HepG2 (cell line): ENCODE data around the gene MORN1. TPM values are rescaled to one million over a fixed set of nuclear protein-coding genes. Genes with fewer than 3 reads are reported as not detected.

ENCODE experiments used
- ATAC-seq: fragments of 200-7000 bp; cut with Tn5 transposase; 3 replicates; pipeline ENCODE4 v1.9.1; 2020; ENCODE audit warnings: mild to moderate bottlenecking, moderate library complexity
- BruUV-seq: library from RNA; stranded (reverse); fragments of 400-500 nt; replicated peaks from 2 replicates; lab custom pipeline; 2021; lab: Mats Ljungman, UMichigan
- CTCF ChIA-PET: fragments of 300-600 bp; formaldehyde crosslinking; extraction: SDS; loops from one replicate; lab custom pipeline; 2021; ENCODE audit warnings: low total read pairs, inconsistent platforms, low intra/inter-chr PET ratio; lab: Yijun Ruan, JAX
- POLR2A ChIA-PET: fragments of 350-600 bp; sonication (Branson Sonifier 250); formaldehyde crosslinking; loops from one replicate; lab custom pipeline; 2020; ENCODE audit warnings: antibody characterized with exemption, inconsistent platforms; lab: Yijun Ruan, JAX
- DNase-seq: peaks from one replicate; pipeline ENCODE4 v3.0.0-alpha.2; 2015; ENCODE audit warnings: low spot score
- FAIRE-seq: peaks from 3 replicates; lab custom pipeline; 2011; peaks lifted over from hg19 to GRCh38; lab: Jason Lieb, UNC
- H2AFZ ChIP-seq: one replicate; pipeline ENCODE4 v1.6.1; 2011; ENCODE audit warnings: low read length, inconsistent platforms
- H3K27ac ChIP-seq: fragments of 300-600 bp; 3 replicates; pipeline ENCODE4 v1.8.0; 2011; ENCODE audit warnings: mixed run types, mild to moderate bottlenecking, mixed read lengths, low read length, inconsistent platforms; ENCODE audit not compliant: insufficient read depth; ENCODE audit errors: extremely low read length
- H3K27me3 ChIP-seq, 2 experiments: fragments of 200-600 bp in 1 of 2; 2 replicates in 1 of 2; 3 replicates in 1 of 2; pipeline versions ENCODE4 v1.6.0 to v1.8.0; 2011; ENCODE audit warnings: low read length in 2 of 2, mild to moderate bottlenecking in 2 of 2, moderate library complexity in 2 of 2, inconsistent platforms in 1 of 2; ENCODE audit not compliant: insufficient read depth in 2 of 2, control insufficient read depth in 1 of 2
- H3K36me3 ChIP-seq, 2 experiments: fragments of 200-600 bp in 1 of 2; replicated peaks in 1 of 2; 2 replicates in 1 of 2; 3 replicates in 1 of 2; pipeline versions ENCODE4 v1.5.1 to v1.8.0; 2011; ENCODE audit warnings: low read length in 2 of 2, inconsistent platforms in 1 of 2; ENCODE audit not compliant: insufficient read depth in 2 of 2, control insufficient read depth in 1 of 2
- H3K4me1 ChIP-seq: 2 replicates; pipeline ENCODE4 v1.5.1; 2012; ENCODE audit warnings: low read length, inconsistent platforms; ENCODE audit not compliant: insufficient read depth
- H3K4me2 ChIP-seq: 2 replicates; pipeline ENCODE4 v1.6.0; 2011; ENCODE audit warnings: low read depth, low read length, inconsistent platforms
- H3K4me3 ChIP-seq, 3 experiments: fragments of 200-600 bp in 1 of 3; sonication (generic), shearing (Covaris generic) in 1 of 3; replicated peaks in 1 of 3; 2 replicates each; pipeline ENCODE4 v1.5.1; 2011 to 2016; ENCODE audit warnings: low read length in 3 of 3, inconsistent platforms in 2 of 3, low read depth in 2 of 3, mild to moderate bottlenecking in 2 of 3, control low read depth in 1 of 3, mixed read lengths in 1 of 3; ENCODE audit not compliant: insufficient read depth in 1 of 3
- H3K79me2 ChIP-seq: one replicate; pipeline ENCODE4 v1.6.1; 2011; ENCODE audit warnings: low read length, inconsistent platforms; ENCODE audit not compliant: insufficient read depth
- H3K9ac ChIP-seq: 2 replicates; pipeline ENCODE4 v1.6.0; 2011; ENCODE audit warnings: mild to moderate bottlenecking, low read depth, low read length, inconsistent platforms; ENCODE audit not compliant: insufficient read depth
- H3K9me3 ChIP-seq: 2 replicates; pipeline ENCODE4 v1.5.1; 2012; ENCODE audit warnings: mild to moderate bottlenecking, low read length
- H4K20me1 ChIP-seq: 2 replicates; pipeline ENCODE4 v1.6.0; 2011; ENCODE audit warnings: inconsistent platforms, mild to moderate bottlenecking, low read length, moderate library complexity; ENCODE audit not compliant: insufficient read depth
- ARNT2 ChIP-seq: sonication (generic); formaldehyde crosslinking; IDR thresholded peaks from 2 replicates; pipeline ENCODE4 v1.8.0; 2022; ENCODE audit warnings: mild to moderate bottlenecking, low read depth, missing genetic modification reagents, moderate library complexity
- ATF3 ChIP-seq: sonication (generic); formaldehyde crosslinking; IDR thresholded peaks from 2 replicates; pipeline ENCODE4 v1.4.0; 2020; ENCODE audit warnings: missing genetic modification reagents
- CREB3 ChIP-seq: sonication (generic); formaldehyde crosslinking; IDR thresholded peaks from 2 replicates; pipeline ENCODE4 v1.5.0; 2020; ENCODE audit warnings: missing genetic modification reagents
- CSRNP1 ChIP-seq: sonication (generic); formaldehyde crosslinking; IDR thresholded peaks from 2 replicates; pipeline ENCODE4 v1.8.1; 2023; ENCODE audit warnings: mild to moderate bottlenecking, missing genetic modification reagents
- FLYWCH1 ChIP-seq: sonication (generic); formaldehyde crosslinking; IDR thresholded peaks from 2 replicates; pipeline ENCODE4 v1.8.1; 2023; ENCODE audit warnings: mild to moderate bottlenecking, missing genetic modification reagents
- FOXA1 ChIP-seq, 2 experiments: fragments of 450-650 bp in 1 of 2; sonication (generic) in 1 of 2; formaldehyde crosslinking in 1 of 2; IDR thresholded peaks; 2 replicates each; pipeline versions ENCODE4 v1.4.0 to v1.6.1; 2016 to 2020; ENCODE audit warnings: missing genetic modification reagents in 1 of 2
- NCOR1 ChIP-seq: fragments of 200-600 bp; sonication (generic); IDR thresholded peaks from 2 replicates; pipeline ENCODE4 v1.7.0; 2017; ENCODE audit warnings: antibody characterized with exemption, low read length, borderline replicate concordance
- SIN3B ChIP-seq: fragments of 150-350 bp; IDR thresholded peaks from 2 replicates; pipeline ENCODE4 v1.6.1; 2014; ENCODE audit warnings: low read length
- SOX6 ChIP-seq, 2 experiments: fragments of 450-650 bp in 1 of 2; sonication (generic) in 1 of 2; formaldehyde crosslinking in 1 of 2; IDR thresholded peaks; 2 replicates each; pipeline versions ENCODE4 v1.4.0 to v1.6.1; 2017 to 2020; ENCODE audit warnings: antibody characterized with exemption in 1 of 2, mild to moderate bottlenecking in 1 of 2, missing genetic modification reagents in 1 of 2
- THAP11 ChIP-seq: IDR thresholded peaks from 2 replicates; pipeline ENCODE4 v1.6.1; 2016; ENCODE audit warnings: missing biosample characterization, missing genetic modification reagents
- XBP1 ChIP-seq: sonication (generic); formaldehyde crosslinking; IDR thresholded peaks from 2 replicates; pipeline ENCODE4 v1.5.0; 2020; ENCODE audit warnings: missing genetic modification reagents
- ZFP36 ChIP-seq: fragments of 150-350 bp; IDR thresholded peaks from 2 replicates; pipeline ENCODE4 v1.6.1; 2018; ENCODE audit warnings: borderline replicate concordance, low read length, low read depth; ENCODE audit not compliant: partially characterized antibody
- ZNF17 ChIP-seq: sonication (generic); formaldehyde crosslinking; IDR thresholded peaks from 2 replicates; pipeline ENCODE4 v1.5.0; 2020; ENCODE audit warnings: mild to moderate bottlenecking, missing genetic modification reagents
- ZNF253 ChIP-seq: sonication (generic); formaldehyde crosslinking; IDR thresholded peaks from 2 replicates; pipeline ENCODE4 v1.8.0; 2022; ENCODE audit warnings: mild to moderate bottlenecking, missing genetic modification reagents, borderline replicate concordance
- ZNF335 ChIP-seq: sonication (generic); formaldehyde crosslinking; IDR thresholded peaks from 2 replicates; pipeline ENCODE4 v1.4.0; 2020; ENCODE audit warnings: missing genetic modification reagents
- ZNF75D ChIP-seq: sonication (generic); formaldehyde crosslinking; IDR thresholded peaks from 2 replicates; pipeline ENCODE4 v1.8.1; 2023; ENCODE audit warnings: missing genetic modification reagents, mild to moderate bottlenecking, borderline replicate concordance
- ZSCAN5A ChIP-seq: sonication (generic); formaldehyde crosslinking; IDR thresholded peaks from 2 replicates; pipeline ENCODE4 v1.8.0; 2022; ENCODE audit warnings: mild to moderate bottlenecking, missing genetic modification reagents, borderline replicate concordance
- WGBS: methylation state at CpG from one replicate; pipeline ENCODE4 v1.1.6; 2017; ENCODE audit warnings: low lambda C conversion rate; 5-methylcytosine and 5-hydroxymethylcytosine counted together
- in situ Hi-C: cut with HindIII; loops from 2 replicates; pipeline ENCODE4 v1.10.0; 2017; ENCODE audit warnings: low pct_unique_long_range_greater_than_20kb; ENCODE audit not compliant: extremely low pct_ligation_motif_present
- intact Hi-C: fragments of 100-400 bp; cut with micrococcal nuclease; formaldehyde crosslinking; loops from one replicate; pipeline ENCODE4 v1.10.0; 2022; ENCODE audit not compliant: unreplicated experiment
- polyA plus RNA-seq, 8 experiments: library from polyadenylated mRNA; depleted of rRNA in 3 of 8; stranded (reverse) in 7 of 8; unstranded in 1 of 8; fragments of >200 nt; fragmentation: Illumina TruSeq in 4 of 8; extraction: Trizol in 4 of 8; gene quantifications; 2 replicates each; pipeline versions ENCODE4 v1.2.1 to v1.2.3, GENCODE V29; 2011 to 2016; ENCODE audit warnings: low read depth in 4 of 8, missing spikeins in 1 of 8, mixed read lengths in 1 of 8; ENCODE audit not compliant: insufficient read depth in 1 of 8
- total RNA-seq, 5 experiments: library from RNA; depleted of rRNA; stranded (reverse); fragments of >200 nt; fragmentation: Illumina TruSeq; extraction: Trizol; gene quantifications; 2 replicates each; pipeline ENCODE4 v1.2.3, GENCODE V29; 2016; ENCODE audit warnings: low read depth in 1 of 5
- TF ChIP-seq, protein P1 (sequence below): sonication (generic); formaldehyde crosslinking; IDR thresholded peaks from 2 replicates; pipeline ENCODE4 v1.4.0; 2020; ENCODE audit warnings: mild to moderate bottlenecking, missing genetic modification reagents, borderline replicate concordance

Gene MORN1
- total and polyA plus RNA-seq, 2 of the 13 experiments (the other 11 are each of a cell fraction or from before 2014, with no cell fraction given) = 3.1 to 6.5 TPM

DNA sequence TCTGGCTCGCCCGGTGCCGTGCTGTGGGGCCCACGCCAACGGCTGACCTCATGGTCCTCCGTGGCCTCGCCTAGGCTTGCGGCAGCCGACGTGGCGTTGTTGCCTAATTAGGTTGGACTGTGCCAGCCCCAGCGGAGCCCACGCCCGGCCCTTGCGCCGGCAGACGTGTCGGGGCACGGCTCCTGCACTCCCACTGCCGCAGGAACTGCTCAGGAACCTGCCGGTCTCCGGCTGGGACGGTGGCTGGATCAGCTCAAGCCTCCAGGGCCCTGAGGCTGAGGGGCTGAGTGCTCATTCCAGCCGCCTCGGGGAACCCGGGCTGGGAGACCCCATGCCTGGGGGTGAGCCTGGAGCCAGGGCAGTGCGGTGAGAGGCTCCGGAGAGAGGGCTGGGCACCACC lies 37.1 kb upstream of the MORN1 start:
- no peak overlapping the region for H3K9ac ChIP-seq
- no peaks in the 10 kb centered on the region for H3K4me1 ChIP-seq
- no peak for DNase-seq
- intact Hi-C loops (no loop called here), in situ Hi-C loops (no loop called here)
- CTCF ChIA-PET = no interaction called here
- H3K27me3 ChIP-seq = peaks cover 10 to 66% of the 10 kb centered on the region in 2 experiments
- H2AFZ ChIP-seq = no peak overlapping the region
- H3K79me2 ChIP-seq = no peaks in the 10 kb centered on the region
- no TSS peak for BruUV-seq
- H3K9me3 ChIP-seq = peaks cover 15% of the 10 kb centered on the region
- no peak overlapping the region for H3K4me3 ChIP-seq
- no peak overlapping the region for H3K27ac ChIP-seq
- ATAC-seq = no peak
- no CpG with 5 or more reads among the region's 28 CpGs for WGBS
- H3K4me2 ChIP-seq = no peak overlapping the region
- H3K36me3 ChIP-seq = no peaks in the 10 kb centered on the region
- no peak for FAIRE-seq
- POLR2A ChIA-PET = no interaction called here
- H4K20me1 ChIP-seq = no peaks in the 10 kb centered on the region
- TF ChIP-seq FLYWCH1 (CRISPR knock-in tag) (no peak), ZNF335 (CRISPR knock-in tag) (no peak), ZFP36 (no peak), ZNF253 (CRISPR knock-in tag) (no peak), ZNF17 (CRISPR knock-in tag) (no peak), ZSCAN5A (CRISPR knock-in tag) (no peak), XBP1 (CRISPR knock-in tag) (no peak), SIN3B (no peak), ZNF75D (CRISPR knock-in tag) (no peak), NCOR1 (no peak), CREB3 (CRISPR knock-in tag) (no peak), CSRNP1 (no peak), ARNT2 (no peak), ATF3 (CRISPR knock-in tag) (no peak), SOX6 (IDR thresholded peaks at IDR 0.05) (no peak), SOX6 (CRISPR knock-in tag; IDR thresholded peaks at IDR 0.05) (no peak), FOXA1 (IDR thresholded peaks at IDR 0.05) (no peak), FOXA1 (CRISPR knock-in tag; IDR thresholded peaks at IDR 0.05) (no peak), THAP11 (CRISPR knock-in tag) (no peak)
- TF ChIP-seq, protein P1, sequence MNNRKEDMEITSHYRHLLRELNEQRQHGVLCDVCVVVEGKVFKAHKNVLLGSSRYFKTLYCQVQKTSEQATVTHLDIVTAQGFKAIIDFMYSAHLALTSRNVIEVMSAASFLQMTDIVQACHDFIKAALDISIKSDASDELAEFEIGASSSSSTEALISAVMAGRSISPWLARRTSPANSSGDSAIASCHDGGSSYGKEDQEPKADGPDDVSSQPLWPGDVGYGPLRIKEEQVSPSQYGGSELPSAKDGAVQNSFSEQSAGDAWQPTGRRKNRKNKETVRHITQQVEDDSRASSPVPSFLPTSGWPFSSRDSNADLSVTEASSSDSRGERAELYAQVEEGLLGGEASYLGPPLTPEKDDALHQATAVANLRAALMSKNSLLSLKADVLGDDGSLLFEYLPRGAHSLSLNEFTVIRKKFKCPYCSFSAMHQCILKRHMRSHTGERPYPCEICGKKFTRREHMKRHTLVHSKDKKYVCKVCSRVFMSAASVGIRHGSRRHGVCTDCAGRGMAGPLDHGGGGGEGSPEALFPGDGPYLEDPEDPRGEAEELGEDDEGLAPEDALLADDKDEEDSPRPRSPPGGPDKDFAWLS (CRISPR knock-in tag) = no peak
